ENCODE measurements around the gene SSH2.
"Not testable (repeated sequence)": the region's sequence is repeated elsewhere in the genome, so short reads cannot be mapped to it uniquely, and the experiment has no call there.

Gene SSH2

DNA sequence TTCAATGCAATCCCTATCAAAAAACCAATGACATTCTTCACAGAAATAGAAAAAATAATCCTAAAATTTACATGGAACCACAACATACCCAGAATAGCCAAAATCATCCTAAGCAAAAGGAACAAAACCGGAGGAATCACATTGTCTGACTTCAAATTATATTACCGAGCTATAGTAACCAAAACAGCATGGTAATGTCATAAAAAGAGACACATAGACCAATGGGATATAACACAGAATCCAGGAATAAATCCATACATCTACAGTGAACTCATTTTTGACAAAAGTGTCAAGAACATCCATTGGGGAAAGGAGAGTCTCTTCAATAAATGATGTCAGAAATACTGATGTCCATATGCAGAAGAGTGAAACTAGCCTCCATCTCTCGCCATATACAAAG, 201.5 kb downstream of the SSH2 start:
- DNase-seq, result no peak

DNA sequence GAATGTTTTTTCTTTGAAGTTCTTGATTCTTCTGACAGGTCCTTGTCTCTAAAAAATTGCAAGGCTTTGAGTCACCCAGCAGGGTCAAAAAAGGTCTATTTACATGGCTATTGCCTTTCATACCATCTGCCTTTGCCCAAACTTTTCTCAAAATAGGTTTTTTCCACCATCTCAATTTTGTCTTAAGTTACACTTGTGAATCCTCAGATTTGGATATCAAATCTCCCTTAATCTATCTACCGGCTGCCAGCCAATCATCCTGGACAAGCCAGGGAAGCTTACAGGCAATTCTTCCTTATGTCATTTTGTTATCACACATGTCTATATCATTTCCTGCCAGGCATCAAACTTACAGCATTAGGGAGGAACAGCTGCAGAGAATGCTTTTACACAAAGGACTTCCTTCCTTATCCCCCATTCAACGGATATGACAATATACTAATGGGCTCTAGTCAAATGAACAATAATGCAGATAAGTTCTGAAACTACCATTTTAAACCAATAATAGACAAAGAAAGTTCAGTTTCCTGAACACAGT, 203.2 kb downstream of the SSH2 start:
- DNase-seq, result peak; percentile 28

DNA sequence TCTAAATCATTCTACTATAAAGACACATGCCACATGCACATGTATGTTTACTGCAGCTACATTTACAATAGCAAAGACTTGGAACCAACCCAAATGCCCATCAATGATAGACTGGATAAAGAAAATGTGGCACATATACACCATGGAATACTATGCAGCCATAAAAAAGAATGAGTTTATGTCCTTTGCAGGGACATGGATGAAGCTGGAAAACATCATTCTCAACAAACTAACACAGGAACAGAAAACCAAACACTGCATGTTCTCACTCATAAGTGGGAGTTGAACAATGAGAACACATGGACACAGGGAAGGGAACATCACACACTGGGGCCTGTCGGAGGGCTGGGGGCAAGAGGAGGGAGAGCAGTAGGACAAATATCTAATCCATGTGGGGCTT, 204.6 kb downstream of the SSH2 start:
- not testable (repeated sequence) for DNase-seq

GRCh38 chr17:29723278-29724047, 206.6 kb downstream of the SSH2 start:
- peak; percentile 56 for DNase-seq

- DNase-seq, result peak; percentile 65
Measured at GRCh38 chr17:29722411-29723198, 207.4 kb downstream of the SSH2 start.

DNA sequence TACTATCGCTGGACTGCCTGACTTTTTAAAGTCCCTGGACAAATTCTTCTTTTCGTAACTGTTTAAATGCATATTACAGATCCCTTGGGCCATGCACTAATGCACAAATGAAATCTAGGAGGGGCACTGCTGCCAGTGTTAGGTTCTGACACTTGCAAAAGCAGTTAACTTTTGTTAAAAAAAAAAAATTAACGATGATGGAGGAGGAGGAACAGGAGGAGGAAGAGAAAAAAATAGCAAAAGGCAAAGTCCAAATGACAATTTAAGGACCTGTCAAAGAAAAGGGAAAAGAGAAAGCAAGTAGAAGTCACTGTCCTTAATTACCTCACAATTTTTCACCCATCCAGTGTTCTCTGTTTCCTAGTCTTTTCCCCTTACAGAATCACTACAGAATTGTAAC, 209.5 kb downstream of the SSH2 start:
- no peak for DNase-seq

DNA sequence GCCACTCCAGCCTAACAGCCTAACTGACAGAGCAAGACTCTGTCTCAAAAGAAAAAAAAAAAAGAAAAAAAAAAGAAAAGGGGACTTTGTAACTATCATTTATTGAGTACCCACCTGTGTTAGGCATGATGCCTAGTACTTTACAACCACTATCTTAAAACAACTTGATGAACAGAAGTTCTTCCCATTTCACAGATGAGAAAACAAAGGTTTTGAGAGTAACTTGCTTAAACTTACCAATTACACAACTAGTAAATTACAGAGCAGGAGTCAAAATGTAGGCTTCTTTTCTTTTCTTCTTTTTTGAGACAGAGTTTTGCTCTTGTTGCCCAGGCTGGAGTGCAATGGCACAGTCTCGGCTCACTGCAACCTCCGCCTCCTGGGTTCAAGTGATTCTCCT, 210.6 kb downstream of the SSH2 start:
- no peak for DNase-seq

- no peak for DNase-seq
Measured at GRCh38 chr17:29718446-29719039, 211.5 kb downstream of the SSH2 start.

DNA sequence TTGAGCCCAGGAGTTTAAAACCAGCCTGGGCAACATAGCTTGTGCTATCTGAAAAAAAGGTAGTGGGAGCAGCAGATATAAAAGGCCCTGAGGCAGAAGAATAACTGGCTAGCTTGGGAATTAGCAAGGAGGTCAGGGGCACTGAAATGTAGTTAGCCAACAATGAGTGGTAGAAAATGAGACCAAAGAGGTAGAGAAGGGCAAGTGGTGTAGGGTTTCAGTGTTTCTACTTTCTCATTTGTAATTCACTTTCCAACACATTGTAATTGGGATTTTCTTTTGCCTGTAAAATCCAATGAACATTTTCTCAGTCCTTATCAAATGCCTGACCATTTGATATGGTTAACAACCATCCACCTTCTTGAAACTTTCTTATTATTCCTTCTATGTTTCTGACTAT, 212.2 kb downstream of the SSH2 start:
- DNase-seq, result no peak

- no peak for DNase-seq
Measured at GRCh38 chr17:29716566-29716965, 213.5 kb downstream of the SSH2 start.

DNA sequence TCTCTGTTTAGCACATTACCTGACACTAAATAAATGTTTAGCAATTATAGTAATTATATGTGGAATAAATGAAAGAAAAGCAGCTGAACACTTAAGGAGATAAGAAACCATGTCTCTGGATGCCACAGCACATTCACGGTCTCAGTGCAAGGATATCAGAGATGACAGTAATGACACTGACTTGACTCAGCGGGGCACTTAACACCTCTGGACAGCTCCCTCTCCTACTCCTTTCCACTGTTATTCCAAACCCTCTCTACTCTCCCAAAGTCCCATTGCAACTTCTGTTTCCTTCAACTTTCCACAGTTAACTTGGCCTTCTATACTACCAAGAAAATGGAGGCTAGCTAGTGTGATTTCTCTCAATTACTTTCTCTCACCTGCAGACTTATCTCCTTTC, 214.3 kb downstream of the SSH2 start:
- no peak for DNase-seq

GRCh38 chr17:29714146-29714545, 215.9 kb downstream of the SSH2 start:
- DNase-seq, result no peak

- DNase-seq, result no peak
Measured at GRCh38 chr17:29713626-29714025, 216.4 kb downstream of the SSH2 start.

- DNase-seq, result no peak
Measured at GRCh38 chr17:29711588-29712385, 218.2 kb downstream of the SSH2 start.

GRCh38 chr17:29710891-29711418, 219.1 kb downstream of the SSH2 start:
- no peak for DNase-seq

GRCh38 chr17:29710520-29710884, 219.5 kb downstream of the SSH2 start:
- DNase-seq, result no peak

DNA sequence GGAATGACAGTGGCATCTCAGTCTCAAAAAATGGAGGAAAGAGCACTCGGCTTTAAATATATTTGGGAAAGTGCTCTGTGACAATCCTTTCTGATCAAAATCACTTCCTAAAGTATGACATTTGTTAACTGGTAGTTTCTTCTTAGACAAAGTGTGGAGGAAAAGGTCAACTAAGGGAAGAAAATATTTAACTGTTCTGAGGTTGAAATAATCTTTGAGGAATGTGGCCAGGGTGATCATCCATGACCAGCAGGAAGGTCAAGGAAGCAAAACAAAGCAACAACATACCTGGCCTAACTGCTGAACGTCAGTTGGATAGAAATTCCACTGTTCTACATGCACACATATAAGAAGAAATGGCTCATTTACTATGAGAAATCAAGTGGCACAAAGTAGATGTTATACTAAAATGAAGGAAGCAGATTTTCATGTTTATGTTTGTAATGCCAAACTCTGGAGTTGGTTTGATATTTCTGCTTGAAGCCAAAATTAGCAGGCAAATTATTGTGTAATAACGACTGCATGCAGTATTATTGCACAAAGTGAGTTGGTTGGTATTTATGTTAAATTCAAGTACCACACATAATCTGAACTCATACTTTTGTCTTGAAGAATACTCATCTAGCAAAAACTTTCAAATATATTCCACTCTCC, 220.0 kb downstream of the SSH2 start:
- no peak for DNase-seq

- no peak for DNase-seq
Measured at GRCh38 chr17:29707212-29707571, 222.8 kb downstream of the SSH2 start.

GRCh38 chr17:29706045-29706431, 224.0 kb downstream of the SSH2 start:
- DNase-seq, result no peak

GRCh38 chr17:29705386-29705785, 224.6 kb downstream of the SSH2 start:
- DNase-seq, result no peak

DNA sequence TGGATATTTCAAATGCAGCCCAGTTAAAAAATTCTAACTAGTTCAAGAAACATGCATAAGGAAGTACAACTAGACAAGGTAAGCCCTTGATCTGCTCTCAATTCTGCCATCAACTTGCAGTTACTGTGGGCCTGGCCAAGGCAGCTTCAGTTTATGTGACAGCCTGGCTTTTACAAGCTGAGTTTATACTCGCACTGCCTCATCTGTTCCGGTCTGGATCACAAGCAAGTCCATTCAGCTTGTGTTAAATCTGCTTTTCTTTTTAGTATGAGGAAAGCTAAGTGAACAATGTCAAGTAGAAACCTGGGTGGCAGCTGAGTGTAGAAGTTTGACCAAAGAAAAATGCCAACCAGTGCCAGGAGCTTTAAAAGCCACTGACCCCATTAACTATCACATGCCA, 230.7 kb downstream of the SSH2 start:
- no peak for DNase-seq

GRCh38 chr17:29698837-29699236, 231.2 kb downstream of the SSH2 start:
- no peak for DNase-seq

Measured in CD4-positive, alpha-beta T cell treated with Interleukin-6 for 4 hours (primary cell).